Chondrocyte (in vitro differentiated cells): ENCODE data around the gene RAP2C. TPM values are rescaled to one million over a fixed set of nuclear protein-coding genes. Genes with fewer than 3 reads are reported as not detected.
"Not testable (repeated sequence)": the region's sequence is repeated elsewhere in the genome, so short reads cannot be mapped to it uniquely, and the experiment has no call there.

Experiments used
- DNase-seq: peaks from one replicate; pipeline ENCODE4 v3.0.0; 2021; ENCODE audit warnings: mixed read lengths, low spot score
- H3K27ac Mint-ChIP-seq: one replicate; pipeline ENCODE4 v1.8.0; 2021; ENCODE audit warnings: mild to moderate bottlenecking, moderate library complexity, mixed read lengths; ENCODE audit not compliant: unreplicated experiment
- H3K27me3 Mint-ChIP-seq: 2 replicates; pipeline ENCODE4 v1.8.0; 2021; ENCODE audit warnings: low read depth, mixed read lengths
- H3K36me3 Mint-ChIP-seq: 2 replicates; pipeline ENCODE4 v1.8.0; 2021; ENCODE audit warnings: low read depth, mixed read lengths
- H3K4me1 Mint-ChIP-seq: 2 replicates; pipeline ENCODE4 v1.8.0; 2021; ENCODE audit warnings: low read depth, mild to moderate bottlenecking, mixed read lengths
- H3K4me3 Mint-ChIP-seq: one replicate; pipeline ENCODE4 v1.8.0; 2021; ENCODE audit warnings: mild to moderate bottlenecking, moderate library complexity, mixed read lengths; ENCODE audit not compliant: unreplicated experiment
- H3K9me3 Mint-ChIP-seq: 2 replicates; pipeline ENCODE4 v1.8.0; 2021; ENCODE audit warnings: low read depth, mixed read lengths
- CTCF ChIP-seq: fragments of 200-600 bp; sonication (generic); IDR thresholded peaks from 2 replicates; pipeline ENCODE4 v1.5.0; 2021; ENCODE audit warnings: antibody characterized with exemption, mild to moderate bottlenecking, moderate library complexity
- total RNA-seq: library from RNA; stranded (reverse); gene quantifications from 3 replicates; pipeline ENCODE4 v1.2.1, GENCODE V29; 2021

Gene RAP2C
- total RNA-seq, 1 donor from 2014 or later, result 56.1 TPM

- TF ChIP-seq CTCF, result no peak
These were observed 54.2 kb downstream of the RAP2C start for GRCh38 chrX:132165005-132165404.

GRCh38 chrX:132163094-132163493, 56.2 kb downstream of the RAP2C start:
- H3K4me1 Mint-ChIP-seq, H3K36me3 Mint-ChIP-seq, H3K4me3 Mint-ChIP-seq, H3K27ac Mint-ChIP-seq, H3K27me3 Mint-ChIP-seq, DNase-seq: not testable (repeated sequence)
- peaks cover 21% of the 10 kb centered on the region for H3K9me3 Mint-ChIP-seq

More at GRCh38 chrX:132165005-132165404, 54.2 kb downstream of the RAP2C start:
- no peaks in the 10 kb centered on the region for H3K36me3 Mint-ChIP-seq
- H3K4me3 Mint-ChIP-seq, result no peak overlapping the region
- peaks cover 4% of the 10 kb centered on the region for H3K4me1 Mint-ChIP-seq
- H3K9me3 Mint-ChIP-seq, result peaks cover 16% of the 10 kb centered on the region
- H3K27ac Mint-ChIP-seq, result no peak overlapping the region
- H3K27me3 Mint-ChIP-seq, result no peaks in the 10 kb centered on the region
- DNase-seq, result no peak

- no peak for DNase-seq
- peaks cover 2% of the 10 kb centered on the region for H3K27me3 Mint-ChIP-seq
- H3K4me1 Mint-ChIP-seq, result no peaks in the 10 kb centered on the region
- TF ChIP-seq CTCF, result no peak
- no peaks in the 10 kb centered on the region for H3K36me3 Mint-ChIP-seq
- no peak overlapping the region for H3K4me3 Mint-ChIP-seq
- H3K27ac Mint-ChIP-seq, result no peak overlapping the region
- H3K9me3 Mint-ChIP-seq, result no peaks in the 10 kb centered on the region
These were observed 66.1 kb downstream of the RAP2C start for GRCh38 chrX:132153166-132153565.

Other genes with a start within 250 kb of the RAP2C start
- gene STK26, start 196.1 kb downstream of the RAP2C start, total RNA-seq, result 17.9 to 20.5 TPM (median 20.2 TPM) in 3 replicates
- gene FRMD7, start 91.4 kb downstream of the RAP2C start, total RNA-seq, result 0.21 to 0.34 TPM (median 0.25 TPM) in 3 replicates